ENCODE measurements around the gene SLC24A4. TPM values are rescaled to one million over a fixed set of nuclear protein-coding genes. Genes with fewer than 3 reads are reported as not detected.

SLC24A4 gene
- total and polyA plus RNA-seq, 2 donors = 0.66 to 0.80 TPM

DNA sequence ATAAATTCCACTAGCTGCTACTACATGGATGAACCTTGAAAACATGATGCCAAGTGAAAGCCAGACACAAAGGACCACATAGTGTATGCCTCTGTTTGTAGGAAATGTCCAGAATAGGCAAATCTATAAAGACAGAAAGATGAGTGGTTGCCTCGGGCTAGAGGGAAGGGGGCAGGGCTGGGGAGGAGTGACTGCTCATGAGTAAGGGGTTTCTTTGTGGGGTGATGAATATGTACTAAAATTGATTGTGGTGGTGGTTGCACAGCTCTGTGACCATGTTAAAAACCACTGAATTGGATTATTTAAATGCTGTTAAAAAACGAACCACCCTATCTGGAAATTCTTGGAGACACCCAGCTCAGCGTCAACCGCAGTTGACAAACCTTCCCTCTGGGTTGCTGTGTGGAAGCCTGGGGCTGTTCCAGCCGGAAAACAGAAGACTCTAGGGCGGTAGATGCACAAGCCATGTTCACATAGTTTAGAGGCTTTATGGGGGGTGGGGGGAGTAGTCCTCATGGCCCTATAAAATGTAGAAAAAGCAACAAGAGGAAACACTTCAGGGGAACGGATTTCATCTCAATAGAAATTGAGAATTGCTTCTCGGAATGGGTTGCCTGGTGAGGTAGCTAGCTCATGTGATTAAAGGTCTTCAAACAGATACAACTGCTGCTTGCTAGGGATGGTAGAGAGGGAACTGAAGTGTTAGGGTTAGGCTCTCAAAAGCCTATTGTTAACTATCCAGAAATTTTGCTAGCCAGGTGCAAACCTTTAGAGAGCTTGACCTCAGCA, 220.0 kb downstream of the SLC24A4 start:
- Histone ChIP-seq H3K36me3 (ENCODE audit: control insufficient read depth in 2 of 2, insufficient read depth in 2 of 2, low read length in 1 of 2) (peaks cover 0 to 6% of the 10 kb centered on the region in 2 donors), H3K9me3 (ENCODE audit: control insufficient read depth in 2 of 2, insufficient read depth in 1 of 2, low read length in 1 of 2) (peaks cover 0 to 9% of the 10 kb centered on the region in 2 donors), H3K4me1 (ENCODE audit: control insufficient read depth in 2 of 2, insufficient read depth in 2 of 2, low read length in 2 of 2) (peaks cover 32 to 52% of the 10 kb centered on the region in 2 donors), H3K27ac (ENCODE audit: low read depth in 1 of 2, low read length in 1 of 2) (no peak overlapping the region), H3K27me3 (ENCODE audit: control insufficient read depth in 2 of 2, insufficient read depth in 1 of 2, low read length in 1 of 2) (no peaks in the 10 kb centered on the region), H3K4me3 (ENCODE audit: low read length in 2 of 2) (no peak overlapping the region)
- WGBS = 74% methylated on average over 8 of the region's 8 CpGs
- no peak for DNase-seq (ENCODE audit: low read depth in 6 of 9, low spot score in 9 of 9)

DNA sequence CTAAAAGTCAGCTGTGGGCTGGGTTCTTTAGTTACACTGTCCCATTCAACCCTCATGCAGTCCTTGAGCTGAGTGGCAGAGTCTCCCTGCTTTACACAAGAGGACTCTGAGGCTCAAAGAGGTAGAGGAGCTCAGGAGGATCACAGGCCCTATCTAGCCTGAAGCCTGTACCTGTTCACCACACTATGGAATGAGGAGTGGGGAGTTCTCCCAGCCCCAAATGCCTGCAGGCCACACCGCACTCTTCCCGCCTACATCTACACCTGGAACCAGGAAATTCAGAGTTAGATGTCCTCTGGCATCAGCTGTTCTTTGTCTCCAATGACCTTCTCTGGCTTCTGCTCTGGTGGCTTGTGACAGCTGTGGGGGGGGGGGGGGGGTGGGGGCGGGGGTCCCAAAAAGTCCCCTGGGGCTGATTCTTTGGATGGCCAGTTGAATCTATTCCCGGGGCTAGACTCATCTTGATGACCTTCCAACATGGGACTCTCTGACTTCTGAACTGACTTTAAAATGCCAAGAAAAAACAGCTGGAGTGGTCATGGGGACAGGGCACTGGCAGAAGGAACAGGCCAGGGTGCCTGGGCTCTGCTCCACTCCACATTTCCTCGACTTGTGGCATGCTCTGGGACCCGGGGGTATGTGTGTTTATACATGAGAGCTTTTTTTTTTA, 221.2 kb downstream of the SLC24A4 start:
- Histone ChIP-seq H3K36me3 (ENCODE audit: control insufficient read depth in 2 of 2, insufficient read depth in 2 of 2, low read length in 1 of 2) (peaks cover 0 to 6% of the 10 kb centered on the region in 2 donors), H3K27ac (ENCODE audit: low read depth in 1 of 2, low read length in 1 of 2) (no peak overlapping the region), H3K27me3 (ENCODE audit: control insufficient read depth in 2 of 2, insufficient read depth in 1 of 2, low read length in 1 of 2) (no peaks in the 10 kb centered on the region), H3K4me3 (ENCODE audit: low read length in 2 of 2) (no peak overlapping the region), H3K4me1 (ENCODE audit: control insufficient read depth in 2 of 2, insufficient read depth in 2 of 2, low read length in 2 of 2) (peaks cover 20 to 45% of the 10 kb centered on the region in 2 donors), H3K9me3 (ENCODE audit: control insufficient read depth in 2 of 2, insufficient read depth in 1 of 2, low read length in 1 of 2) (peaks cover 0 to 9% of the 10 kb centered on the region in 2 donors)
- 92% methylated on average over 6 of the region's 6 CpGs for WGBS
- no peak for DNase-seq (ENCODE audit: low read depth in 6 of 9, low spot score in 9 of 9)

DNA sequence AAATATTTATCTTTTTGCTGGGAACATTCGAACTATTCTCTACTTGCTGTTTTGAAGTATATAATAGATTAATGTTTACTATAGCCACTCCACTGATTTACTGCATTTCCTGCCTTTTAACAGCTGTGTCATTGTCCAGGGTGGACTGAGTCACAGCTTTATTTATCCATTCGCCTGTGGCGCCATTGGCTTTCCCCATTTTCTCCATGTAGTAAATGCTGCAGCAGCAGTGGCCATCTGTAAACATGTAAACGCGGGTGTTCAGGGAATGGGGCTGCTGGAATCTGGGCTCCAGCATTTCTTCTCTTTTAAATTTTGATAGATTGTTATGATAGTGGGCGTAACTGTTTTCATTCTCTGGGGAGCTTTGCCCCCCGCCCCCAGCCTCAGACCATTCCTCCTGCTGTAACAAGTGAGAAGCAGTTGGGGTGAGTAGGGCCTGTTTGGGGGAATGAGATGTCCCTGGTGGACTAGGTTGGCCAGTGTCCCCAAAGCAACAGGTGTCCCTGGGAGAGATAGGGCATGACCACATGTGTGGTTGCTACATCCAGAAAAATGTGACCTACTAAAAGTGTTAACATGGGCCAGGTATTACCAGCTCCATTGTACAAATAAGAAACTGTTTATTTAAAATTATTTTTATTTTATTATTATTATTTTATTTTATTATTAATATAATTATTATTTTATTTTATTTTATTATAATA, 223.5 kb downstream of the SLC24A4 start:
- Histone ChIP-seq H3K27me3 (ENCODE audit: control insufficient read depth in 2 of 2, insufficient read depth in 1 of 2, low read length in 1 of 2) (no peaks in the 10 kb centered on the region), H3K36me3 (ENCODE audit: control insufficient read depth in 2 of 2, insufficient read depth in 2 of 2, low read length in 1 of 2) (peaks cover 0 to 4% of the 10 kb centered on the region in 2 donors), H3K9me3 (ENCODE audit: control insufficient read depth in 2 of 2, insufficient read depth in 1 of 2, low read length in 1 of 2) (no peaks in the 10 kb centered on the region), H3K4me3 (ENCODE audit: low read length in 2 of 2) (no peak overlapping the region), H3K27ac (ENCODE audit: low read depth in 1 of 2, low read length in 1 of 2) (no peak overlapping the region), H3K4me1 (ENCODE audit: control insufficient read depth in 2 of 2, insufficient read depth in 2 of 2, low read length in 2 of 2) (peaks cover 9 to 42% of the 10 kb centered on the region in 2 donors)
- WGBS = 98% methylated on average over 7 of the region's 7 CpGs
- DNase-seq (ENCODE audit: low read depth in 6 of 9, low spot score in 9 of 9) = no peak

DNA sequence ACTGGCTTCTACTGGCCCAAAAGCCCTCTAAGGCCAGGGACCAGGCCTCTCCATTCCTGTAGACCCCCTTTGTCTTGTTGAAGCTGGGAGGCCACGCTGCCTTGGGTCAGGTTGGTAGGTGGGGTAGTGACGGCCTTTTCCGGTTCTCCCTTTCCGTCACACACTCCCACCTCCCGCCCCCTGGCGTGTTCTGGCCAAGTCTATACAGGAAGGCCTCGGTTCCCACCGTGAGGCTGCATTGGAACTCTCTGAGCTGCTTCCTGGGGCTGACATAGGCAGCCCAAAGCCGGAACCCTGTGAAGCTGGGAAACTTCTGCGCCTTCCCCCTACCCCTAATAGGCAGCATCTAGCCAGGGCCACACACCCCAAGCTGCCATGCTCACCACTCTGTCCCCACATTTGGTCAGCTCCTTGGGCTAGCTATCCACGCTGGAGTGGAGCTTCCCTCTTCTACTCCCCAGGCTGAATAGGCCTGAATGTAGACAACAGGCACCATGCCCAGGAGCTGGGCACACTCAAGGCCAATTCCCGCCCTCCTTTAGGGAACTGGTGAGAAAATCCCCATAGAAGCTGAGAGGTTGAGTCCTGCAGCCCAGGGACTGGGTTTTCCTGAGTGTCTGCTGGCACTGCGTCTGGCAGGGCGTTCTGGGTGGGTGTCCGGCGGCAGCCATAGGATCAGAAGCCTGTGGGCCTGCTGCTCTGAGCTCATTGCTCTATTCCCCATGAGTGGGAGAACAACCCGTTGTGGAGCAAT, 226.3 kb downstream of the SLC24A4 start:
- Histone ChIP-seq H3K27ac (ENCODE audit: low read depth in 1 of 2, low read length in 1 of 2) (peak overlapping the region; percentile 0 to 55), H3K9me3 (ENCODE audit: control insufficient read depth in 2 of 2, insufficient read depth in 1 of 2, low read length in 1 of 2) (peaks cover 0 to 2% of the 10 kb centered on the region in 2 donors), H3K36me3 (ENCODE audit: control insufficient read depth in 2 of 2, insufficient read depth in 2 of 2, low read length in 1 of 2) (peaks cover 3 to 10% of the 10 kb centered on the region in 2 donors), H3K27me3 (ENCODE audit: control insufficient read depth in 2 of 2, insufficient read depth in 1 of 2, low read length in 1 of 2) (no peaks in the 10 kb centered on the region), H3K4me3 (ENCODE audit: low read length in 2 of 2) (no peak overlapping the region), H3K4me1 (ENCODE audit: control insufficient read depth in 2 of 2, insufficient read depth in 2 of 2, low read length in 2 of 2) (peaks cover 33 to 53% of the 10 kb centered on the region in 2 donors)
- no peak for DNase-seq (ENCODE audit: low read depth in 6 of 9, low spot score in 9 of 9)
- 94% methylated on average over 17 of the region's 17 CpGs for WGBS

DNA sequence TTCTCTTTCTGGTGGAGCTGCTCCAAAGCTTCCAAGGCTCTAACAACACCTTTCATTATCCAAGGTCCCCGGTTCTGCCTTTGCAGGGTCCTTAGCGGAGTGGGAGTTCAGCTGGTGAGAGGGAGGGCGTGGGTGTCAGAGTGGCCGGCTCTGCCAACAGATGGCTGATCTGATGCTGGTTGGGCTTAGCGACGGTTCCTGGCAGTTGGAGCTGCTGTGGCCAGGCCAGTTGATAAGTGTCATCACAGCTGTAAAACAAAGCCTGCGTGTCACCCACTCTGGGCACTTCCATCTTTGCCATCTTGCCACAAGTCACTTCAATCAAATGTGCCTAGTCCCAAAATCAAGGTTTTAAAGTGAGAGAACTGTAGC, 226.9 kb downstream of the SLC24A4 start:
- H3K36me3 ChIP-seq (ENCODE audit: control insufficient read depth in 2 of 2, insufficient read depth in 2 of 2, low read length in 1 of 2) = peaks cover 3 to 10% of the 10 kb centered on the region in 2 donors
- H3K9me3 ChIP-seq (ENCODE audit: control insufficient read depth in 2 of 2, insufficient read depth in 1 of 2, low read length in 1 of 2) = peaks cover 0 to 2% of the 10 kb centered on the region in 2 donors
- no peak overlapping the region for H3K4me3 ChIP-seq (ENCODE audit: low read length in 2 of 2)
- DNase-seq (ENCODE audit: low read depth in 6 of 9, low spot score in 9 of 9) = no peak
- H3K27me3 ChIP-seq (ENCODE audit: control insufficient read depth in 2 of 2, insufficient read depth in 1 of 2, low read length in 1 of 2) = no peaks in the 10 kb centered on the region
- H3K4me1 ChIP-seq (ENCODE audit: control insufficient read depth in 2 of 2, insufficient read depth in 2 of 2, low read length in 2 of 2) = peaks cover 34 to 56% of the 10 kb centered on the region in 2 donors
- WGBS = 42% methylated on average over 7 of the region's 7 CpGs
- H3K27ac ChIP-seq (ENCODE audit: low read depth in 1 of 2, low read length in 1 of 2) = peak overlapping the region; percentile 43 to 55

Other genes with a start within 250 kb of the SLC24A4 start
- 30.5 TPM for gene ATXN3, start 216.6 kb upstream of the SLC24A4 start, total RNA-seq
- 32.3 TPM for gene ATXN3, start 216.6 kb upstream of the SLC24A4 start, polyA plus RNA-seq
- 413 TPM for gene NDUFB1, start 201.5 kb upstream of the SLC24A4 start, total RNA-seq
- 686 TPM for gene NDUFB1, start 201.5 kb upstream of the SLC24A4 start, polyA plus RNA-seq
- 53.4 TPM for gene CPSF2, start 201.2 kb upstream of the SLC24A4 start, total RNA-seq
- 12.3 TPM for gene CPSF2, start 201.2 kb upstream of the SLC24A4 start, polyA plus RNA-seq
- 6.2 TPM for gene RIN3, start 190.6 kb downstream of the SLC24A4 start, total RNA-seq
- 20.6 TPM for gene RIN3, start 190.6 kb downstream of the SLC24A4 start, polyA plus RNA-seq